K562 (cell line): ENCODE data around the gene SUPT5H. TPM values are rescaled to one million over a fixed set of nuclear protein-coding genes. Genes with fewer than 3 reads are reported as not detected.

Source experiments
- ATAC-seq: fragments of 200-7000 bp; cut with Tn5 transposase; 3 replicates; pipeline ENCODE4 v1.9.1; 2020; ENCODE audit warnings: moderate library complexity
- BruUV-seq: library from RNA; stranded (reverse); fragments of 400-500 nt; replicated peaks from 2 replicates; lab custom pipeline; 2021; lab: Mats Ljungman, UMichigan
- CTCF ChIA-PET: fragments of 300-600 bp; formaldehyde crosslinking; extraction: SDS; loops from one replicate; lab custom pipeline; 2021; ENCODE audit warnings: low intra/inter-chr PET ratio; lab: Yijun Ruan, JAX
- POLR2A ChIA-PET: fragments of 300-600, 350-650 bp; sonication (Branson Sonifier 250); formaldehyde crosslinking; extraction: SDS; loops from one replicate; lab custom pipeline; 2021; ENCODE audit warnings: antibody characterized with exemption, inconsistent platforms; lab: Yijun Ruan, JAX
- DNase-seq, 4 experiments: peaks; one replicate each; pipeline versions ENCODE4 v3.0.0 to v3.0.0-alpha.2; 2011 to 2018; ENCODE audit warnings: low spot score in 3 of 4, mixed read lengths in 3 of 4; ENCODE audit errors: extremely low read depth in 1 of 4
- FAIRE-seq: peaks from 2 replicates; lab custom pipeline; 2011; peaks lifted over from hg19 to GRCh38; lab: Jason Lieb, UNC
- H2AFZ ChIP-seq: 2 replicates; pipeline ENCODE4 v1.6.0; 2011; ENCODE audit warnings: low read depth, low read length, control low read depth, inconsistent platforms
- H3K27ac ChIP-seq: fragments of 200-600 bp; 3 replicates; pipeline ENCODE4 v1.8.0; 2011; ENCODE audit warnings: low read depth, mild to moderate bottlenecking, control low read depth, inconsistent platforms, low read length, moderate library complexity, mixed read lengths; ENCODE audit errors: extremely low read depth
- H3K27me3 ChIP-seq, 2 experiments: fragments of 300-600 bp in 1 of 2; 2 replicates in 1 of 2; 3 replicates in 1 of 2; pipeline versions ENCODE4 v1.6.0 to v1.8.0; 2011; ENCODE audit warnings: inconsistent platforms in 2 of 2, low read length in 2 of 2, mild to moderate bottlenecking in 1 of 2, mixed read lengths in 1 of 2, moderate library complexity in 1 of 2; ENCODE audit not compliant: control insufficient read depth in 2 of 2, insufficient read depth in 2 of 2
- H3K36me3 ChIP-seq: fragments of 300-600 bp; 3 replicates; pipeline ENCODE4 v1.8.0; 2011; ENCODE audit warnings: mild to moderate bottlenecking, low read length, inconsistent platforms; ENCODE audit not compliant: control insufficient read depth, insufficient read depth
- H3K4me1 ChIP-seq, 2 experiments: fragments of 200-600 bp in 1 of 2; replicated peaks in 1 of 2; 2 replicates in 1 of 2; 3 replicates in 1 of 2; pipeline versions ENCODE4 v1.5.1 to v1.8.0; 2011; ENCODE audit warnings: inconsistent platforms in 2 of 2, low read length in 2 of 2, mild to moderate bottlenecking in 1 of 2, mixed read lengths in 1 of 2, moderate library complexity in 1 of 2; ENCODE audit not compliant: control insufficient read depth in 2 of 2, insufficient read depth in 2 of 2
- H3K4me2 ChIP-seq: 2 replicates; pipeline ENCODE4 v1.6.1; 2011; ENCODE audit warnings: low read length, control low read depth, inconsistent platforms, mixed read lengths; ENCODE audit not compliant: insufficient read depth
- H3K4me3 ChIP-seq: fragments of 200-600 bp; sonication (generic), shearing (Covaris generic); 2 replicates; pipeline ENCODE4 v1.5.1; 2016; ENCODE audit warnings: control low read depth, inconsistent platforms
- H3K79me2 ChIP-seq: fragments of 200-600 bp; 3 replicates; pipeline ENCODE4 v1.8.0; 2011; ENCODE audit warnings: low read length, inconsistent platforms; ENCODE audit not compliant: control insufficient read depth, insufficient read depth
- H3K9ac ChIP-seq, 2 experiments: 2 replicates each; pipeline versions ENCODE4 v1.6.0 to v1.6.1; 2011; ENCODE audit warnings: low read depth in 2 of 2, low read length in 2 of 2, control low read depth in 1 of 2, inconsistent platforms in 1 of 2, mild to moderate bottlenecking in 1 of 2, mixed read lengths in 1 of 2; ENCODE audit not compliant: insufficient read depth in 1 of 2
- H3K9me1 ChIP-seq: one replicate; pipeline ENCODE4 v1.6.0; 2011; ENCODE audit warnings: inconsistent platforms, mild to moderate bottlenecking, low read length, moderate library complexity; ENCODE audit not compliant: control insufficient read depth, insufficient read depth
- H3K9me3 ChIP-seq: replicated peaks from 2 replicates; pipeline ENCODE4 v1.5.1; 2011; ENCODE audit warnings: low read depth, low read length, inconsistent platforms; ENCODE audit not compliant: control insufficient read depth, insufficient read depth
- H4K20me1 ChIP-seq: replicated peaks from 2 replicates; pipeline ENCODE4 v1.6.1; 2011; ENCODE audit warnings: low read length, inconsistent platforms, mixed read lengths; ENCODE audit not compliant: control insufficient read depth, insufficient read depth
- ARID1B ChIP-seq: fragments of 450-650 bp; IDR thresholded peaks from 2 replicates; pipeline ENCODE4 v1.6.1; 2016; ENCODE audit warnings: antibody characterized with exemption, mild to moderate bottlenecking, inconsistent platforms
- CBFA2T3 ChIP-seq: fragments of 450-650 bp; IDR thresholded peaks from 2 replicates; pipeline ENCODE4 v1.6.1; 2017
- CBX5 ChIP-seq: IDR thresholded peaks from 2 replicates; pipeline ENCODE4 v1.6.1; 2014; ENCODE audit warnings: low read depth, borderline replicate concordance
- CHCHD3 ChIP-seq: fragments of 250-450 bp; sonication (Bioruptor Pico); IDR thresholded peaks from 2 replicates; pipeline ENCODE4 v2.1.2; 2022; ENCODE audit warnings: mild to moderate bottlenecking
- DPF2 ChIP-seq: fragments of 450-650 bp; IDR thresholded peaks from 2 replicates; pipeline ENCODE4 v1.6.1; 2016
- FOXA3 ChIP-seq, 2 experiments: fragments of 450-650 bp in 1 of 2; sonication (generic) in 1 of 2; formaldehyde crosslinking; IDR thresholded peaks in 1 of 2; conservative IDR thresholded peaks in 1 of 2; 2 replicates each; pipeline versions ENCODE4 v1.4.0 to v1.8.0; 2020 to 2022; ENCODE audit warnings: mild to moderate bottlenecking in 2 of 2, missing genetic modification reagents in 1 of 2
- GATA2 ChIP-seq: sonication (generic); formaldehyde crosslinking; IDR thresholded peaks from 2 replicates; pipeline ENCODE4 v1.4.0; 2020; ENCODE audit warnings: mild to moderate bottlenecking, missing genetic modification reagents
- HNRNPUL1 ChIP-seq: fragments of 200-400 bp; formaldehyde crosslinking; IDR thresholded peaks from 2 replicates; pipeline ENCODE4 v1.6.1; 2017; ENCODE audit warnings: low read length
- KLF13 ChIP-seq: fragments of 450-650 bp; IDR thresholded peaks from 2 replicates; pipeline ENCODE4 v1.6.1; 2016; ENCODE audit warnings: missing genetic modification characterization, low read depth, mild to moderate bottlenecking, missing compliant biosample characterization, moderate library complexity, borderline replicate concordance
- LCOR ChIP-seq: sonication (generic); formaldehyde crosslinking; IDR thresholded peaks from 2 replicates; pipeline ENCODE4 v1.8.0; 2022; ENCODE audit warnings: mild to moderate bottlenecking, missing genetic modification reagents
- MECOM ChIP-seq: fragments of 250-450 bp; sonication (Bioruptor Pico); IDR thresholded peaks from 2 replicates; pipeline ENCODE4 v1.8.0; 2022; ENCODE audit warnings: inconsistent platforms
- MTA1 ChIP-seq: fragments of 450-650 bp; IDR thresholded peaks from 2 replicates; pipeline ENCODE4 v1.6.1; 2017; ENCODE audit warnings: borderline replicate concordance
- NCOR1 ChIP-seq: fragments of 450-650 bp; IDR thresholded peaks from 2 replicates; pipeline ENCODE4 v1.6.1; 2016; ENCODE audit warnings: mild to moderate bottlenecking, moderate library complexity
- POU5F1 ChIP-seq: fragments of 150-350 bp; IDR thresholded peaks from 2 replicates; pipeline ENCODE4 v1.6.1; 2014; ENCODE audit warnings: borderline replicate concordance, low read length, low read depth, mild to moderate bottlenecking; ENCODE audit not compliant: partially characterized antibody
- RBM34 ChIP-seq: fragments of 200-400 bp; formaldehyde crosslinking; IDR thresholded peaks from 2 replicates; pipeline ENCODE4 v1.6.1; 2018; ENCODE audit warnings: low read length, borderline replicate concordance; ENCODE audit not compliant: insufficient read depth
- TEAD4 ChIP-seq, 2 experiments: sonication (generic) in 1 of 2; formaldehyde crosslinking in 1 of 2; IDR thresholded peaks; 2 replicates each; pipeline versions ENCODE4 v1.6.1 to v1.8.0; 2012 to 2022; ENCODE audit warnings: borderline replicate concordance in 1 of 2, inconsistent platforms in 1 of 2, low read length in 1 of 2, mild to moderate bottlenecking in 1 of 2, missing genetic modification reagents in 1 of 2
- ZNF12 ChIP-seq: sonication (generic); formaldehyde crosslinking; IDR thresholded peaks from 2 replicates; pipeline ENCODE4 v1.4.0; 2020; ENCODE audit warnings: mild to moderate bottlenecking, missing genetic modification reagents
- ZNF175 ChIP-seq: fragments of 200-800 bp; sonication (Bioruptor generic); IDR thresholded peaks from 2 replicates; pipeline ENCODE4 v1.6.1; 2016; ENCODE audit warnings: low read depth, mild to moderate bottlenecking, missing genetic modification characterization, missing compliant biosample characterization
- ZNF3 ChIP-seq: fragments of 250-450 bp; sonication (Bioruptor Pico); IDR thresholded peaks from 2 replicates; pipeline ENCODE4 v1.5.0; 2021; ENCODE audit warnings: mild to moderate bottlenecking, moderate library complexity
- WGBS: fragments of 100-300 bp; shearing (Covaris generic); methylation state at CpG from one replicate; pipeline ENCODE4 v1.1.6; 2016; ENCODE audit warnings: low coverage, mixed read lengths; ENCODE audit not compliant: insufficient coverage; ENCODE audit errors: missing lambda C conversion rate; 5-methylcytosine and 5-hydroxymethylcytosine counted together
- in situ Hi-C: fragments of 300-500 bp; cut with MboI; formaldehyde crosslinking; loops from 4 replicates; pipeline ENCODE4 v1.15.0; 2018; ENCODE audit warnings: inconsistent platforms, mixed read lengths
- intact Hi-C: fragments of 100-400 bp; cut with micrococcal nuclease; formaldehyde crosslinking; loops from 2 replicates; pipeline ENCODE4 v1.14.2; 2022
- polyA plus RNA-seq, 8 experiments: library from polyadenylated mRNA; depleted of rRNA in 4 of 8; stranded (reverse) in 5 of 8; unstranded in 3 of 8; fragments of >200 nt; fragmentation: Nextera tagmentation in 2 of 8; fragmentation: Illumina TruSeq in 1 of 8; extraction: Ambion mirVana in 2 of 8; extraction: Trizol in 1 of 8; gene quantifications; 2 replicates each; pipeline versions ENCODE4 v1.2.1 to v1.2.3, GENCODE V29; 2011 to 2014; ENCODE audit warnings: inconsistent platforms in 1 of 8, missing spikeins in 1 of 8
- total RNA-seq, 7 experiments: library from RNA; depleted of rRNA in 6 of 7; stranded (reverse); fragments of >200 nt in 6 of 7; fragmentation: Illumina TruSeq in 2 of 7; extraction: Trizol in 2 of 7; gene quantifications; 2 replicates each; pipeline versions ENCODE4 v1.2.1 to v1.2.3, GENCODE V29; 2011 to 2021; ENCODE audit warnings: low replicate concordance in 1 of 7
- TF ChIP-seq, protein P1 (sequence below): fragments of 450-650 bp; IDR thresholded peaks from 2 replicates; pipeline ENCODE4 v1.6.1; 2016
- TF ChIP-seq, protein P2 (sequence below): sonication (generic); formaldehyde crosslinking; IDR thresholded peaks from 2 replicates; pipeline ENCODE4 v1.8.1; 2023; ENCODE audit warnings: mild to moderate bottlenecking, missing genetic modification reagents

SUPT5H gene
- total and polyA plus RNA-seq, 9 of the 15 experiments (the other 6 are each of a cell fraction or from before 2014, with no cell fraction given): 13.3 to 85.9 (median 35.9) TPM

- in situ Hi-C loops (no loop called here), intact Hi-C loops (no loop called here)
- Histone ChIP-seq H3K4me1 (peaks cover 57 to 75% of the 10 kb centered on the region in 2 experiments), H3K4me3 (no peak overlapping the region), H3K36me3 (peaks cover 10% of the 10 kb centered on the region; the same call in 1 of the 3 replicates), H3K27me3 (no peaks in the 10 kb centered on the region), H3K79me2 (peaks cover 6% of the 10 kb centered on the region; the same call in 2 of the 3 replicates), H3K27ac (peak overlapping the region; percentile 98; the same call in 2 of the 3 replicates), H3K9me1 (peaks cover 3% of the 10 kb centered on the region), H4K20me1 (no peaks in the 10 kb centered on the region), H2AFZ (peak overlapping the region; percentile 86; the same call in 1 of the 2 replicates), H3K9me3 (no peaks in the 10 kb centered on the region), H3K9ac (peak overlapping the region; percentile 90 to 96; a peak in 3 of 4 replicates), H3K4me2 (peak overlapping the region; percentile 80; the same call in 1 of the 2 replicates)
- no peak for ATAC-seq
- 13% methylated on average over 4 of the region's 4 CpGs for WGBS
- no TSS peak for BruUV-seq
- DNase-seq: peak in 1 of 4 experiments; percentile 28
- no peak for FAIRE-seq
- CTCF ChIA-PET: interaction anchor here (2.5 kb wide), 1 partner anchor 11 kb away, joined by 10 read pairs; the partner anchor contains the start of gene PLEKHG2
- POLR2A ChIA-PET: interaction anchor here (0.8 to 2.3 kb wide), 5 partner anchors 10 to 993 kb away, joined by 3 to 23 read pairs (median 3); partner anchors contain the start of genes MED29, PAF1 and RPS16
- TF ChIP-seq HNRNPUL1 (no peak), ZNF175 (CRISPR knock-in tag) (no peak), FOXA3 (CRISPR knock-in tag; conservative IDR thresholded peaks at IDR 0.05 in 1 of 2, IDR thresholded peaks at IDR 0.05 in 1 of 2) (0 out of 4 replicates have a peak, but pooled peaks of 1 of the 2 experiments have one; percentile 43), TEAD4 (IDR thresholded peaks at IDR 0.05; ENCODE audit: low read length) (peak; percentile 10; the same call in 1 of the 2 replicates), TEAD4 (CRISPR knock-in tag; IDR thresholded peaks at IDR 0.05; ENCODE audit: borderline replicate concordance) (no peak), MTA1 (peak; percentile 57; the same call in 1 of the 2 replicates), CHCHD3 (no peak), KLF13 (tag) (no peak), RBM34 (no peak), DPF2 (peak; percentile 86; the same call in 1 of the 2 replicates), NCOR1 (peak; percentile 35; the same call in 1 of the 2 replicates), CBX5 (no peak), POU5F1 (no peak), ARID1B (peak; percentile 77), GATA2 (CRISPR knock-in tag) (peak; percentile 59), MECOM (no peak), LCOR (CRISPR knock-in tag) (no peak), CBFA2T3 (peak; percentile 23; the same call in 1 of the 2 replicates), ZNF3 (CRISPR knock-in tag) (no peak), ZNF12 (no peak)
- TF ChIP-seq, protein P1, sequence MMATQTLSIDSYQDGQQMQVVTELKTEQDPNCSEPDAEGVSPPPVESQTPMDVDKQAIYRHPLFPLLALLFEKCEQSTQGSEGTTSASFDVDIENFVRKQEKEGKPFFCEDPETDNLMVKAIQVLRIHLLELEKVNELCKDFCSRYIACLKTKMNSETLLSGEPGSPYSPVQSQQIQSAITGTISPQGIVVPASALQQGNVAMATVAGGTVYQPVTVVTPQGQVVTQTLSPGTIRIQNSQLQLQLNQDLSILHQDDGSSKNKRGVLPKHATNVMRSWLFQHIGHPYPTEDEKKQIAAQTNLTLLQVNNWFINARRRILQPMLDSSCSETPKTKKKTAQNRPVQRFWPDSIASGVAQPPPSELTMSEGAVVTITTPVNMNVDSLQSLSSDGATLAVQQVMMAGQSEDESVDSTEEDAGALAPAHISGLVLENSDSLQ: peak; percentile 32; the same call in 1 of the 2 replicates
- TF ChIP-seq, protein P2, sequence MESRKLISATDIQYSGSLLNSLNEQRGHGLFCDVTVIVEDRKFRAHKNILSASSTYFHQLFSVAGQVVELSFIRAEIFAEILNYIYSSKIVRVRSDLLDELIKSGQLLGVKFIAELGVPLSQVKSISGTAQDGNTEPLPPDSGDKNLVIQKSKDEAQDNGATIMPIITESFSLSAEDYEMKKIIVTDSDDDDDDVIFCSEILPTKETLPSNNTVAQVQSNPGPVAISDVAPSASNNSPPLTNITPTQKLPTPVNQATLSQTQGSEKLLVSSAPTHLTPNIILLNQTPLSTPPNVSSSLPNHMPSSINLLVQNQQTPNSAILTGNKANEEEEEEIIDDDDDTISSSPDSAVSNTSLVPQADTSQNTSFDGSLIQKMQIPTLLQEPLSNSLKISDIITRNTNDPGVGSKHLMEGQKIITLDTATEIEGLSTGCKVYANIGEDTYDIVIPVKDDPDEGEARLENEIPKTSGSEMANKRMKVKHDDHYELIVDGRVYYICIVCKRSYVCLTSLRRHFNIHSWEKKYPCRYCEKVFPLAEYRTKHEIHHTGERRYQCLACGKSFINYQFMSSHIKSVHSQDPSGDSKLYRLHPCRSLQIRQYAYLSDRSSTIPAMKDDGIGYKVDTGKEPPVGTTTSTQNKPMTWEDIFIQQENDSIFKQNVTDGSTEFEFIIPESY: no peak
Observed at GRCh38 chr19:39401070-39401548, 44.3 kb upstream of the SUPT5H start.
